ENCODE data around the gene IRF4.

DNA sequence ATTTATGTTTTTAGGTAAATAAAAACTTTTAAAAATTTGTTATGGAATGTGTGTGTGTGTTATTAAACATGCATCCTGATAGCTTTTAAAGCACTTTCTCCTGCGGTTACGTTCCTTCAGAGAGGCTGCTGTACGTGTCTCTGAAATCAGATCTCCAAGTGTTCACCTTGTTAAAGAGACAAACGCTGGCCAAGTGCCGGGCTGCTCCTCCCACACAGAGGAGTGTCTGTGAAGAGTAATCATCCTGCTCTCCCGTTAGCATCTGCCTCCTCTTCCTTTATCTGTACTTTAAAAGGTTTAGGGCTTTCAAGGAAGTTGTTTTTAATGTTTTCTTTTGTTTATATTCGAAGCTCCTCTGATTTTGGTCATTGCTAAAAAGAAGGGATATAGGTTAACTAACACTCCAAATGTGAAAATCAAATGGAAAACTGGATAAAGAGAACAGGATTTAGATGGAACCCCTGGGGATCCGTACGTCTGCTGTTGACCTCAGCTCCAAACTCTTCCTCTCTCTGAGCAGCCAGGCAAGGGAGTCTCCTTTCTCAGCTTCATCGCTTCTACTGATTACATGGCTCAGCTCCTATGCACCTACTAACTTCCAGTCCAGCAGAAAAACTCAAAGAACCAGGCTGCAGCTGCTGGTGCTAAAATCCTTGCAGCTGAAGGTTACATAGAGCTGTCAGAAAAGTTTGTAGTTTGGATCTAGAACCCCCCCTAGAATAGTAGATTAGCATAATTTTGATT lies 20.0 kb downstream of the IRF4 start:
- no peak for TF ChIP-seq POLR2A (IDR thresholded peaks at IDR 0.05)
- TF ChIP-seq, protein P1, sequence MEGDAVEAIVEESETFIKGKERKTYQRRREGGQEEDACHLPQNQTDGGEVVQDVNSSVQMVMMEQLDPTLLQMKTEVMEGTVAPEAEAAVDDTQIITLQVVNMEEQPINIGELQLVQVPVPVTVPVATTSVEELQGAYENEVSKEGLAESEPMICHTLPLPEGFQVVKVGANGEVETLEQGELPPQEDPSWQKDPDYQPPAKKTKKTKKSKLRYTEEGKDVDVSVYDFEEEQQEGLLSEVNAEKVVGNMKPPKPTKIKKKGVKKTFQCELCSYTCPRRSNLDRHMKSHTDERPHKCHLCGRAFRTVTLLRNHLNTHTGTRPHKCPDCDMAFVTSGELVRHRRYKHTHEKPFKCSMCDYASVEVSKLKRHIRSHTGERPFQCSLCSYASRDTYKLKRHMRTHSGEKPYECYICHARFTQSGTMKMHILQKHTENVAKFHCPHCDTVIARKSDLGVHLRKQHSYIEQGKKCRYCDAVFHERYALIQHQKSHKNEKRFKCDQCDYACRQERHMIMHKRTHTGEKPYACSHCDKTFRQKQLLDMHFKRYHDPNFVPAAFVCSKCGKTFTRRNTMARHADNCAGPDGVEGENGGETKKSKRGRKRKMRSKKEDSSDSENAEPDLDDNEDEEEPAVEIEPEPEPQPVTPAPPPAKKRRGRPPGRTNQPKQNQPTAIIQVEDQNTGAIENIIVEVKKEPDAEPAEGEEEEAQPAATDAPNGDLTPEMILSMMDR (IDR thresholded peaks at IDR 0.05): no peak
